BJ (cell line): ENCODE data around the gene CEP85L. TPM values are rescaled to one million over a fixed set of nuclear protein-coding genes. Genes with fewer than 3 reads are reported as not detected.
A peak's percentile ranks its signal among the peaks of the same experiment; 100 is the strongest.

Source experiments
- CTCF ChIA-PET: fragments of 350-600 bp; formaldehyde crosslinking; extraction: SDS; loops from one replicate; lab custom pipeline; 2021; ENCODE audit warnings: antibody characterized with exemption, inconsistent platforms; lab: Yijun Ruan, JAX
- POLR2A ChIA-PET: fragments of 300-600 bp; sonication (Branson Sonifier 250); formaldehyde crosslinking; extraction: SDS; loops from one replicate; lab custom pipeline; 2021; ENCODE audit warnings: antibody characterized with exemption; lab: Charles Lee
- DNase-seq: peaks from one replicate; pipeline ENCODE4 v3.0.0-alpha.2; 2011; ENCODE audit warnings: low read depth
- H3K27me3 ChIP-seq: 2 replicates; pipeline ENCODE4 v1.6.0; 2011; ENCODE audit warnings: low read length; ENCODE audit not compliant: control insufficient read depth, insufficient read depth
- H3K36me3 ChIP-seq: 2 replicates; pipeline ENCODE4 v1.5.1; 2011; ENCODE audit warnings: low read length; ENCODE audit not compliant: control insufficient read depth, insufficient read depth
- H3K4me3 ChIP-seq: 2 replicates; pipeline ENCODE4 v1.5.1; 2011; ENCODE audit warnings: low read depth, mild to moderate bottlenecking, control low read depth, low read length
- CTCF ChIP-seq: IDR thresholded peaks from 2 replicates; pipeline ENCODE4 v1.5.1; 2011; ENCODE audit warnings: low read depth, mild to moderate bottlenecking, control low read depth, inconsistent platforms, low read length, moderate library complexity; ENCODE audit not compliant: insufficient read depth
- polyA plus RNA-seq: library from polyadenylated mRNA; depleted of rRNA; stranded (reverse); fragments of >200 nt; gene quantifications from 2 replicates; pipeline ENCODE4 v1.2.3, GENCODE V29; 2011

Gene CEP85L
- polyA plus RNA-seq, 1 experiment = 2.6 TPM

GRCh38 chr6:118661831-118662230, 10.4 kb upstream of the CEP85L start:
- POLR2A ChIA-PET = no interaction called here
- H3K4me3 ChIP-seq = no peak overlapping the region
- H3K36me3 ChIP-seq = no peaks in the 10 kb centered on the region
- no peak for TF ChIP-seq CTCF
- no peaks in the 10 kb centered on the region for H3K27me3 ChIP-seq
- DNase-seq = no peak
- CTCF ChIA-PET = no interaction called here

DNA sequence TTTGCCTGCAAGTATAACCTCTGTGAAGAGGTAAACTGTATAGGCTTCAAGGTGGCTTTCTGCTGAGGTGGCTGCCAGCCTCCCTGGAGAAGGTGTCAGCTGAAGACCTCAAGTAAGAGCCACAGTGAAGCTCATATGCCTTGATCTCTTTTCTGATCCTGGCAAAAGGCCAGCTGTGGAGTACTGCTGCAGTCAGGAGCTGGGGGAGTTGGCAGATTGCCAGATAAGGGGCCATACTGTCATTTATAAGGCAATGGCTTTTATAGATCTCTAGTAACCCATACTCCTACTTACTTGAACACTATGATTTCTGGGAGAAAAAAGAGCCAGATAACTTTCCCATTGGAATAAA, 8.8 kb upstream of the CEP85L start:
- Histone ChIP-seq H3K36me3 (no peaks in the 10 kb centered on the region), H3K27me3 (no peaks in the 10 kb centered on the region), H3K4me3 (no peak overlapping the region)
- ChIA-PET POLR2A (interaction anchor here (1.0 kb wide), 1 partner anchor 9 kb away, joined by 10 read pairs; the partner anchor contains the start of gene CEP85L), CTCF (interaction anchor here (1.0 kb wide), 1 partner anchor 9 kb away, joined by 4 read pairs; the partner anchor contains the start of gene CEP85L)
- no peak for TF ChIP-seq CTCF
- no peak for DNase-seq

DNA sequence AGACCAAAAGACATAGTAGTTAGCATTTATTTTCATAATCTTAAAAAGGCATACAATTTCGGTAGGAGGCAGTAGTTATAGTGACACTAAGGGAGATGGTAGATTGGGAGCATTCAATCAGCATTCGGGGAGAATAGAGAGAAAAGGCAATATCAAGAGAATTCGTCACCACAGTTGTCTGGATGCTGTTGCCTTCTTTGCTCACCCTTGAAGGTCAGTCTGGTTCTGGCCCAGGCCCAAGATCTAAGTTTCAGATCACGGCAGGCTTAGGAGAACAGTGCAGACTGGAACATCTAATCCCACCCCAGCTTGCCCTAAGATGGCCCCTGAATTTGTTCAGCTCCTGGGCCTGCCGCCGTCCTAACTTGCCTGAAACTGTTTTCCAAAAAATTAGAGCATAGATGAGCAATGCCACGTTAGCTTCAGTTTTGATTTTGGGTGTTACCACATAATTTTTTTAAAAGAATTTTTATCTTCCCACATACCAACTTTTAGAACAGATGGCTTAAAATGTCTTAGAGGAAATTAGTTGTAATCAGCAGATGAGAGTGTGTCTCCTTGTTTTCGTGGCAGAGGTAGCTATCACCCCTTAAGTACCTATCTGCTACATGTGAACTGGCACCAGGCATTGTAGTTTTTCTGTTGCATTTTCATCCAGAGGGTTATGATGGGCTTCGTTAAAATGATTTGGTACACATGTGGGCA, 8.3 kb upstream of the CEP85L start:
- TF ChIP-seq CTCF = no peak
- no peak for DNase-seq
- Histone ChIP-seq H3K36me3 (no peaks in the 10 kb centered on the region), H3K27me3 (no peaks in the 10 kb centered on the region), H3K4me3 (no peak overlapping the region)
- ChIA-PET POLR2A (interaction anchor here (1.0 kb wide), 1 partner anchor 8 kb away, joined by 10 read pairs; the partner anchor contains the start of gene CEP85L), CTCF (interaction anchor here (1.0 kb wide), 1 partner anchor 9 kb away, joined by 4 read pairs; the partner anchor contains the start of gene CEP85L)

DNA sequence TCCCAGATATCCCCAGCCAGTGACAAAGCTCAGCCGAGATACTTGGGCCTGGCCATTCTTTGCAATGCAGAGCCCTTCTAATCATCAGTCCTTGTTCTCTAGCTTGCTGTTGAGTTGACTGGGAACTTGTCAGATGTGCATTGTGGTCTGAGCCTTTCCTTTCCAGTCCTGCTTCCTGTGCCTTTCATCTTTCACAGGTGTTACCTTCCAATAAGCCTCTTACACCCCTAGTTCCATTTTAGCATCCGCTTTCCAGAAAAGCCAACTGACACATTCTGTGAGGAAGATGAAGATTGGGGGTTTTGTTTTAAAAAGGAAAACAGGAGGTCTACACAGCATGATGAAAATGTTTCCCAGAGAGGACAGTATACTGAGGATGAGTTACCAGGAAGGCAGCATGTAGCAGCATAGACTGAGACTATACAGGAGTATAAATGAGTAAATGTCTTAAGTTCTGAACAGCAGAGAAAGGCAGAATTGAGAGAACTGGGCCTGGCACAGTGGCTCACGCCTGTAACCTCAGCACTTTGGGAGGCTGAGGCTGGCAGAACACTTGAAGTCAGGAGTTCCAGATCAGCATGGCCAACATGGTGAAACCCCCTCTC, 5.6 kb upstream of the CEP85L start:
- Histone ChIP-seq H3K27me3 (no peaks in the 10 kb centered on the region), H3K36me3 (no peaks in the 10 kb centered on the region), H3K4me3 (no peak overlapping the region)
- no peak for DNase-seq
- CTCF ChIA-PET = interaction anchor here (0.8 kb wide), 1 partner anchor 22 kb away, joined by 3 read pairs; no protein-coding TSS in a partner anchor
- no peak for TF ChIP-seq CTCF
- POLR2A ChIA-PET = no interaction called here

DNA sequence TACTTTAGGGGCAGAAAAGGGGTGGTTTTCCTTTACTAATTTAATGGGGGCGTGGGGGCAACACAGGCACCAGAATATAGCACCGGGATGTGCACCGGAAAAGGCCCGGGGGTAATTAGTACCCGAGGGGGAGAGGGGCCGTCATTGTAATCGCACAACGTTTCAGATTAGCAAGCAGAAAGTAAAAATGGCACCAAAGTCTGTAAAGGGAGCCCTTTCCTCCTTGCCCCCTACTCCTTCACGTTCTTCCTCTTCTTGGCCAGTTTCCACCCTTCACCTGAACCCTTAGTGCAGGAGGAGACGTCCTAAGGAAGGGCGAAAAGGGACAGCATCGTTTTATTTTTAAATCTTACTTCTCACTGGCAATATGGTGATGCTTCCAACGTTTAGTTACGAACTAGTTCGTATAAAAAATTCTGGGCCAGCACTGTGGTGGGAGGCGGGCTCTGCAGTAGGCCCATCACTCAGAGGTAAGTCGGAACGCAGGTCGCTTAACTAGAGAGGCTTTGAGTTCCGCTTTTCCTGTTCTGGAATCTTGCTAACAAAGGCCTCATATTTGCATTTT, 742 bp upstream of the CEP85L start:
- POLR2A ChIA-PET = interaction anchor here (0.9 to 1.0 kb wide), 2 partner anchors 8 to 54 kb away, joined by 3 to 10 read pairs; no protein-coding TSS in a partner anchor
- CTCF ChIA-PET = interaction anchor here (0.7 to 1.3 kb wide), 2 partner anchors 86 to 132 kb away, joined by 3 to 5 read pairs; no protein-coding TSS in a partner anchor
- Histone ChIP-seq H3K36me3 (no peaks in the 10 kb centered on the region), H3K4me3 (peak overlapping the region; percentile 99), H3K27me3 (no peaks in the 10 kb centered on the region)
- no peak for DNase-seq
- no peak for TF ChIP-seq CTCF
